ENCODE results near the gene CTNNA1.

CTNNA1 gene

GRCh38 chr5:138964647-138965201 is 211.5 kb downstream of the CTNNA1 start:
- no peak for DNase-seq (ENCODE audit: low read depth in 2 of 2)

DNA sequence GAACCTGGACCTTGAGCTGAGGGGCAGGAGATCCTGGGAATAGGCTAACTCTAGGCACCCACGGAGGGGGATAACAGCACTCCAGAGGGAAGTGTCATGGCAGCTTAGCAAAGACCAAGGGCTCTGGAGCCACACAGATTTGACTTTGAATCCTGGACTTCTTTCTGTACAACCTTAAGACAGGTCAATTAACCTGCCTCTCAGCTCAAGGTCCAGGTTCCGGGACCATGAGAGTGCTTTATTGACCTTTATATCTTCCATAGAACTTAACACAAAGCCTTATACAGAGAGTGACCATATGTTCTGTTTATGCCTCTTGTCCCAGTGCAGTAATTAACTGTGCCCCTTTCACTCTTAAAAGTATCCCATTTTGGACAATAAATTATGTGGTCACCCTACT is 212.4 kb downstream of the CTNNA1 start:
- no peak for DNase-seq (ENCODE audit: low read depth in 2 of 2)

GRCh38 chr5:138966236-138966985 is 213.2 kb downstream of the CTNNA1 start:
- DNase-seq (ENCODE audit: low read depth in 2 of 2), result no peak

DNA sequence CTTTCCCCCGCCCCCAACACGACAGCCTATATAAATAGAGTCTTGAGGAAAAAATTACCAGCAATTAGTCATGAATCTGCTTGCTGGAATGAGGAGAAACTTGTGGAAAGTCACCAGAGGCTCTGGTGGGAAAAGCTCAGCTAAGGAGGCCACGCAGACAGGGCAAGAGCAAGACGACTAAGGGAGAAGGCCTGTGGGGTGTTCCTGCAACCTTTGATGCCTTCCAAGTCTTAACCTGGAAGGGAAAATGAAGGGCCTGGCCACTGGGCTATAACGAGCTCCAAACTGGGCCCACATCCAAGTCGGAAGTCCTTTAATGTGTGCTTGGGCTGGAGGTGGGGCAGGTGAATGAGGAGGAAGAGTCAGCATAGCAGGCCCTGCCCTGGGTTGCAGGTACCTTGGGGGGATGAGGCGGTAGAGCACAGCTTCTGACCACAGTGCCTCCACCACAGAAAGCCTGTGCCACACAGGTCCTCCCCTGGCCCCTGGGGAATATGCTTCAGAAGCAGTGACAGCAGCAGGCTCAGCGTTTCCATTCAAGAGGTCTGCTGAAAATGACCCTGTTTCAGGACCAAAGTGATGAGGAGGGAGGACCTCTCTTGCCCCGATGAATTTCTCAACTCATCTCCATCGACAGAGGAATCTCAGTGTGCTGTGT is 214.7 kb downstream of the CTNNA1 start:
- DNase-seq (ENCODE audit: low read depth in 2 of 2), result no peak

- DNase-seq (ENCODE audit: low read depth in 2 of 2), result no peak
Measured at GRCh38 chr5:138968601-138969000, 215.4 kb downstream of the CTNNA1 start.

DNA sequence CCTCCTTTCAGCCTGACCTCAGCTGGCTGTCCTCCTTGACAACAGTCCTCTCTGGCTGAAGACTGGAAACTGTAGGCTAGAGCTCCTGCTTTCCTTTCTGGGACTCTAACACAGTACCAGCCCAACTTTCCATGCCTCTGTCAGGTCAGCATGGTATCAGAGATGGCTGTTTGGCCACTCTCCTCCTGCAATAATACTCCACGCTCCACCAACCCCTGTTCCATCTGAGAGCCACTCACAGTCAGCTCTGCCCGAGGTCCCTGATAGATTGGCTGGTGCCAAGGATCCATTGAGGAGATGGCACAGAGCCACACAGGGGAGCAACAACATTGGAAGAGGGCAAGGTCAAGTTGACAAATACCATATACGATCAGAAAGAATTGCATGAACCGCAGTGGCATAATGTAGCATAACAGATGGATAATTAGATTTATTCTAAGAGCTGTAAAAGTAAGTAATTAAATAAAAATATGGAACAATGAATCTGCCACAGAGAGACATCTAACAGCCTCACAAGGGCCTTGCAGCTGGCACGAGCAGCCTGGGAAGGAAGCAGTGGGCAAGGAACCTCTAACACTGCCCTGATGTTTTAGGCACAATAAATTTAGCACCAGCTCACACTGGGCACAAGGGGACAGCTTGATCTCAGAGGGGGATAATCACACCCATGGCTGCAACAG is 216.2 kb downstream of the CTNNA1 start:
- DNase-seq (ENCODE audit: low read depth in 2 of 2), result no peak

- DNase-seq (ENCODE audit: low read depth in 2 of 2), result no peak
Measured at GRCh38 chr5:138972230-138972629, 219.0 kb downstream of the CTNNA1 start.

- no peak for DNase-seq (ENCODE audit: low read depth in 2 of 2)
Measured at GRCh38 chr5:138972836-138973235, 219.6 kb downstream of the CTNNA1 start.

DNA sequence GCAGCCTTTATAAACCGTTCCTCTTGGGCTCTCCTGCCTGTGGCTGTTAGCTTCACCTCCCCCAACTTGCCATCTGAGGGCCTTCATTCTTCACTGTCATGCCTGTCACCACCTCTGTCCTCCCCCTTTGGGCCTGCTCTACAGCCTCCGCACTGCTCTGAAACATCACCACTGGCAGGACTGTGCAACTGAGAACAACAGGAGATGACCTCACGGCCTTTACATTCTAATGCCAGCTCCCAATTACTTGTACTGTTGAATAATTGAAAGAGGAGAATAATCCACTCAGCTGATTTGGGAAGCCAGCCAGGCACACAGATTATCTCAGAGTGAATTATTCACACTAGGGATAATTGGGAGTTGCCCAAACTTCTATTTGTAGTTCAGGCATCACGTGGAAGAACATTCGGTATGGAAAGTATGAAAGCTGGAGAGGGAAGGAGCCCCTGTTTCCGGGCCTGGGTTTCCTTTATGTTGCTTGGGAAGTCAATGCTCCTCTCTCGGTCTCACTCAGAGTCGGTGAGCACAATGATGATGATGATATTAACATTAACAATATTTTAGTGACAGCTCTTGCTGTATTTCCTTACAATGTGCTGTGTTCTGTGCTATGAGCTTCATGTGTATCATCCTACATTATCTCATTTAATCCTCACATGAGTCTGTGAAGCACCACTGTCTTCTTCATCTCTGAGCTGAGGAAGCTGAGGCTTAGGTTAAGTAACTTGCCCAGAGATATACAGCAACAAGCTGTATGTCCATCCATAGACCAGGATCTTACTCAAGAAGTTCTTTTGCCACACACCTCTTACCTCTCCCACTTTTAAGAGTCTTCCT is 221.2 kb downstream of the CTNNA1 start:
- DNase-seq (ENCODE audit: low read depth in 2 of 2), result no peak

- DNase-seq (ENCODE audit: low read depth in 2 of 2), result no peak
Measured at GRCh38 chr5:138975098-138975847, 222.0 kb downstream of the CTNNA1 start.

GRCh38 chr5:138978080-138978479 is 224.9 kb downstream of the CTNNA1 start:
- no peak for DNase-seq (ENCODE audit: low read depth in 2 of 2)

DNA sequence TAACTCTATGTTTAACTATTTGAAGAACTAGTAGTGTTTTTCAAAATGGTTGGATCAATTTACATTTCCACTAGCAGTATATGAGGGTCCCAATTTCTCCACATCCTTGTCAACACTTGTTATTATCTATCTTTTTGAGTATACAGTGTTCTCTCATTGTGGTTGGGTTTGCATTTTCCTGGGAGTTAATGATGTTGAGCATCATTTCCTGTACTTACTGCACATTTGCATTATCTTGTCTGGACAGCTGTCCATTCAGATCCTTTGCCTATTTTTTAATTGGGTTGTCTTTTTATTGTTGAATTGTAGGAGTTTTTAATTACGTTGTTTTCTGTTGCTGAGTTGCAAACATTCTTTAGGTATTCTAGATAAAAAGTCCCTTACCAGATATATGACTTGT is 225.4 kb downstream of the CTNNA1 start:
- DNase-seq (ENCODE audit: low read depth in 2 of 2), result no peak

DNA sequence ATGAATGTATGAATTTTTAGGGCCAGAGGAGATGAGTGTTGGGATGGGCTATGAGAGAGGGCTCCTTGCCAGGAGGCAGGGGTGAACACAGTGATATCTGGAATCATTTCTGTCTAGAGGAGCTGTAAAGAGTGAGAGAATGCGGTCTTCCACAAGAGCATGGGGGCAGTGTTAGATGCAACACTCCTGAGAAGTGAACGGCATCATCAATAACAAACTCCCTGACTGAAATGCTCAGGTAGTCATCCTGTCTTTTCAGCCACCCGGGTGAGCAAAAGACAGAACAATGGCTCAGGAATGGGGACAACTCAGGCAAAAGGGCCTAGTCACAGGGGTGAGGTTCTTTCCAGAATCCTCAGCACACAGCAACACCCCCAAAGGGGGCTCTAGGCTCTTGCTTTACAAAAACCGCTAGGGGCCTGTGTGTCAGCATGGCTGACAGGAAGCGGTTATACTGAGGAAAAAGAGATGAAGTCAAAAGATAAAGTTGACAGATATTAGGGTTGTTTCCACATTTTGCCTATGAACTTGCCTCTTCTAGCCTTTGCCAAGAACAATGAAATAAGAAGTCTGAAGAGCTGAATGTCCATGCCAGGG is 226.6 kb downstream of the CTNNA1 start:
- DNase-seq (ENCODE audit: low read depth in 2 of 2), result no peak

DNA sequence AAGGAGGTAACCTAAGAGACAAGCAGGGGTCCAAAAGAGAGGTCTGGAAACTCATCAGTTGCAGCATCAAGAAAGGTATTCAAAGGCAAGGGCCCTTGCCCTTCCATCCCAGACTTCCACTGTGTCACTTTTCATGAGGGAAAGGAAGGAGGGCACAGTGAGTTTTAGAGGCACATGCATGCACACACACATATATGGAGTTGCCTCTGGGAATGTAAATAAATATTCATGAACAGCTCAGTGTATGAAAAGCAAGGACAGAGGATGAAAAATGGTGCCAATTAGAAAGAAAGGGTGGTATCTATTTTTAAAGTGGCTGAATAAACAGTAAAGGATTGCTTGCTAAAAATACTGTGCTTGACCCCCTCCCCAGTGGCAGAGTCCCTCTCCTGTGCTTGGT is 227.2 kb downstream of the CTNNA1 start:
- no peak for DNase-seq (ENCODE audit: low read depth in 2 of 2)

GRCh38 chr5:138981131-138981530 is 227.9 kb downstream of the CTNNA1 start:
- no peak for DNase-seq (ENCODE audit: low read depth in 2 of 2)

GRCh38 chr5:138981586-138981985 is 228.4 kb downstream of the CTNNA1 start:
- no peak for DNase-seq (ENCODE audit: low read depth in 2 of 2)

DNA sequence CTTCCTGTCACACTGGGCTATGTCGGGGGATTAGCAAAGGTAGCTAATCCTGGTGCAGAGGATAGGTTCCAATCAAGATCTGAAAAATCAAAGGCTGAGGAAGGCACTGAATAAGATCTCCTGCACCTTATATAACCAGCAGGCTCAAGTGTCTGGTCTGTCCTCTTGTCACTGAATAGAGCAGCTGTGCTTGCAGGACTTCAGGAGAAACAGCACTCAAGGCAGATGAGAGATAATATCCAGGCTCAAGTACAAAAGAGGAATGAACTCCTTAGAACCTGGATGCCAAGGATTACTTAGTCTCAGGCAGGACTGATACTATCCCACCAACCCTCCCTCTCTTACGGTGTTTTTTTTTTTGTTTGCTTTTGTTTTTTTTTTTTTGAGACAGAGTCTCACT is 230.8 kb downstream of the CTNNA1 start:
- no peak for DNase-seq (ENCODE audit: low read depth in 2 of 2)

All from stimulated activated CD4-positive, alpha-beta T cell treated with anti-CD3 and anti-CD28 coated beads, Interleukin-1b, Interleukin-23, amount 100 ng/mL, for 4 hours (primary cell).